ENCODE measurements around the gene RPTOR. TPM values are rescaled to one million over a fixed set of nuclear protein-coding genes. Genes with fewer than 3 reads are reported as not detected.

RPTOR gene
- total and polyA plus RNA-seq, 2 donors (not counting 1 experiment from before 2014, with no cell fraction given): 6.7 to 22.8 TPM

DNA sequence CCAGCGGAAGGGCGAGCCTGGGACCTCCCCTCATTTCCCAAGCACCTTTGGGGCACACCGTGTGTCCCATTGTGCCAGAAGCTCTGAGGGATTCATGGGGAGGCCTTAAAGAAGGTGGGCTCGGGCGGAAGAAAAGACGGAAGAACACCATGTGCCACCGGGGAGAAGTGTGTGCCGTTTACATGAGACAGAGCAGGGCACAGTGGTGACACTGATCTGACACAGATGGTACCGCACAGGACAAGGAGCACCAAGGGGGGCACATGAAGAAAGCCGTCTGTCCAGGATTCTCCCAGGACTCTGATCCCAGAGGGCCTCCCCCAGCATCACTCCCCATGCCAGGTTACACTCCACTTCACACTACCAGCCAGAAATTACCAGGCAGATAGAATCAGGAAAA lies 318.3 kb downstream of the RPTOR start:
- Histone ChIP-seq H3K27me3 (ENCODE audit: control insufficient read depth, insufficient read depth, low read length) (no peaks in the 10 kb centered on the region), H3K4me1 (ENCODE audit: control insufficient read depth, extremely low read depth, insufficient read depth, low read length) (peaks cover 15% of the 10 kb centered on the region), H3K27ac (ENCODE audit: insufficient read depth, low read length) (no peak overlapping the region), H3K9me3 (ENCODE audit: control insufficient read depth, insufficient read depth, low read depth, low read length) (no peaks in the 10 kb centered on the region), H3K36me3 (ENCODE audit: control insufficient read depth, insufficient read depth, low read length) (no peaks in the 10 kb centered on the region), H3K79me2 (ENCODE audit: control insufficient read depth, insufficient read depth, low read length) (no peaks in the 10 kb centered on the region), H2AFZ (ENCODE audit: low read length) (no peak overlapping the region), H3K4me3 (replicated peaks in 1 of 4; ENCODE audit: control extremely low read depth in 1 of 4, insufficient read depth in 1 of 4, low read depth in 3 of 4, low read length in 4 of 4) (no peak overlapping the region), H4K20me1 (ENCODE audit: control insufficient read depth, extremely low read depth, insufficient read depth, low read length) (no peaks in the 10 kb centered on the region), H3K4me2 (ENCODE audit: extremely low read depth, insufficient read depth, low read length) (no peak overlapping the region), H3K9ac (ENCODE audit: insufficient read depth, low read length) (no peak overlapping the region)
- no peak for DNase-seq (ENCODE audit: low read depth in 2 of 2)
- no peak for TF ChIP-seq EZH2 (IDR thresholded peaks at IDR 0.05; ENCODE audit: low read length, missing control alignments)
- TF ChIP-seq, protein P1, sequence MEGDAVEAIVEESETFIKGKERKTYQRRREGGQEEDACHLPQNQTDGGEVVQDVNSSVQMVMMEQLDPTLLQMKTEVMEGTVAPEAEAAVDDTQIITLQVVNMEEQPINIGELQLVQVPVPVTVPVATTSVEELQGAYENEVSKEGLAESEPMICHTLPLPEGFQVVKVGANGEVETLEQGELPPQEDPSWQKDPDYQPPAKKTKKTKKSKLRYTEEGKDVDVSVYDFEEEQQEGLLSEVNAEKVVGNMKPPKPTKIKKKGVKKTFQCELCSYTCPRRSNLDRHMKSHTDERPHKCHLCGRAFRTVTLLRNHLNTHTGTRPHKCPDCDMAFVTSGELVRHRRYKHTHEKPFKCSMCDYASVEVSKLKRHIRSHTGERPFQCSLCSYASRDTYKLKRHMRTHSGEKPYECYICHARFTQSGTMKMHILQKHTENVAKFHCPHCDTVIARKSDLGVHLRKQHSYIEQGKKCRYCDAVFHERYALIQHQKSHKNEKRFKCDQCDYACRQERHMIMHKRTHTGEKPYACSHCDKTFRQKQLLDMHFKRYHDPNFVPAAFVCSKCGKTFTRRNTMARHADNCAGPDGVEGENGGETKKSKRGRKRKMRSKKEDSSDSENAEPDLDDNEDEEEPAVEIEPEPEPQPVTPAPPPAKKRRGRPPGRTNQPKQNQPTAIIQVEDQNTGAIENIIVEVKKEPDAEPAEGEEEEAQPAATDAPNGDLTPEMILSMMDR (conservative IDR thresholded peaks at IDR 0.05 in 1 of 2, IDR thresholded peaks at IDR 0.05 in 1 of 2; ENCODE audit: low read depth in 1 of 2, low read length in 2 of 2): no peak

DNA sequence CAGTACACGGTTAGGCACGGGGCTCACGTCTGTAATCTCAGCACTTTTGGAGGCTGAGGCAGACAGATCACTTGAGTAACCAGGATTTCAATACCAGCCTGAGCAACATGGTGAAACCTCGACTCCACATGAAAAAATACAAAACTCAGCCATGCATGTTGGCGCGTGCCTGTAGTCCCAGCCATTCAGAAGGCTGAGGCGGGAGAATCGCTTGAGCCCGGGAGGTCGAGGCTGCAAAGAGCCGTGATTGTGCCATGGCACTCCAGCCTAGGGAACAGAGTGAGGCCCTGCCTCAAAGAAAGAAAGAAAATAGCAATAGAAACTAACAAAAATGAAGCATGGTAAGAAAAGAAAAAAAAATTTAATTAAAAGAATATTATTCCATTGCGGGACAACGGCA lies 319.0 kb downstream of the RPTOR start:
- Histone ChIP-seq H3K79me2 (ENCODE audit: control insufficient read depth, insufficient read depth, low read length) (no peaks in the 10 kb centered on the region), H4K20me1 (ENCODE audit: control insufficient read depth, extremely low read depth, insufficient read depth, low read length) (no peaks in the 10 kb centered on the region), H3K4me3 (replicated peaks in 1 of 4; ENCODE audit: control extremely low read depth in 1 of 4, insufficient read depth in 1 of 4, low read depth in 3 of 4, low read length in 4 of 4) (no peak overlapping the region), H2AFZ (ENCODE audit: low read length) (no peak overlapping the region), H3K27me3 (ENCODE audit: control insufficient read depth, insufficient read depth, low read length) (no peaks in the 10 kb centered on the region), H3K9me3 (ENCODE audit: control insufficient read depth, insufficient read depth, low read depth, low read length) (no peaks in the 10 kb centered on the region), H3K4me2 (ENCODE audit: extremely low read depth, insufficient read depth, low read length) (no peak overlapping the region), H3K27ac (ENCODE audit: insufficient read depth, low read length) (no peak overlapping the region), H3K9ac (ENCODE audit: insufficient read depth, low read length) (no peak overlapping the region), H3K4me1 (ENCODE audit: control insufficient read depth, extremely low read depth, insufficient read depth, low read length) (peaks cover 10% of the 10 kb centered on the region), H3K36me3 (ENCODE audit: control insufficient read depth, insufficient read depth, low read length) (no peaks in the 10 kb centered on the region)
- DNase-seq (ENCODE audit: low read depth in 2 of 2): no peak
- TF ChIP-seq, protein P1 (conservative IDR thresholded peaks at IDR 0.05 in 1 of 2, IDR thresholded peaks at IDR 0.05 in 1 of 2; ENCODE audit: low read depth in 1 of 2, low read length in 2 of 2): no peak
- TF ChIP-seq EZH2 (IDR thresholded peaks at IDR 0.05; ENCODE audit: low read length, missing control alignments): no peak

DNA sequence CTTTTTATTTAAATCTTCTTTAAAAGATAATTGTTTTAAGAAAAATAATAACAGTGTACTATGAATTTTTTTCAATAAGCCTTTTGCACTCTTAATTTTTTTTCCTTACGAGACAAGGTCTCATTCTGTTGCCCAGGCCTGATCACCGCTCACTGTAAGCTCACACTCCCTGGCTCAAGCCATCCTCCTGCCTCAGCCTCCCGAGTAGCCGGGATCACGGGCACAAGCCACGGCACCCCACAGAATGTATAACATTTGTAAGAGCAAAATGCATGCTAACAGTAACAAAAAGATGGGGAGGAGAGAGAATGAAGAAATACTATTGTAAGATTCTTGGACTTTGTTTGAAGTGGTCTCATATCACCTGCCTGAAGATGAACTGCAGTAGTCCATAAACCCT lies 320.1 kb downstream of the RPTOR start:
- H4K20me1 ChIP-seq (ENCODE audit: control insufficient read depth, extremely low read depth, insufficient read depth, low read length): no peaks in the 10 kb centered on the region
- H3K4me2 ChIP-seq (ENCODE audit: extremely low read depth, insufficient read depth, low read length): no peak overlapping the region
- no peaks in the 10 kb centered on the region for H3K9me3 ChIP-seq (ENCODE audit: control insufficient read depth, insufficient read depth, low read depth, low read length)
- H3K9ac ChIP-seq (ENCODE audit: insufficient read depth, low read length): no peak overlapping the region
- H3K27me3 ChIP-seq (ENCODE audit: control insufficient read depth, insufficient read depth, low read length): no peaks in the 10 kb centered on the region
- DNase-seq (ENCODE audit: low read depth in 2 of 2): no peak
- H3K4me3 ChIP-seq (replicated peaks in 1 of 4; ENCODE audit: control extremely low read depth in 1 of 4, insufficient read depth in 1 of 4, low read depth in 3 of 4, low read length in 4 of 4): no peak overlapping the region
- peaks cover 1% of the 10 kb centered on the region for H3K4me1 ChIP-seq (ENCODE audit: control insufficient read depth, extremely low read depth, insufficient read depth, low read length)
- no peaks in the 10 kb centered on the region for H3K79me2 ChIP-seq (ENCODE audit: control insufficient read depth, insufficient read depth, low read length)
- TF ChIP-seq, protein P1 (conservative IDR thresholded peaks at IDR 0.05 in 1 of 2, IDR thresholded peaks at IDR 0.05 in 1 of 2; ENCODE audit: low read depth in 1 of 2, low read length in 2 of 2): no peak
- TF ChIP-seq EZH2 (IDR thresholded peaks at IDR 0.05; ENCODE audit: low read length, missing control alignments): no peak
- no peak overlapping the region for H3K27ac ChIP-seq (ENCODE audit: insufficient read depth, low read length)
- H3K36me3 ChIP-seq (ENCODE audit: control insufficient read depth, insufficient read depth, low read length): no peaks in the 10 kb centered on the region
- no peak overlapping the region for H2AFZ ChIP-seq (ENCODE audit: low read length)
